Measurements from ENCODE around the gene ALDH3A1.

ALDH3A1 gene

GRCh38 chr17:19747829-19748806 is at the start of gene ALDH3A1:
TSS of gene ALDH3A1 (minus strand) at chr17:19748298. CDS start at chr17:19745129, 3,169 bp downstream.
- no peaks in the 10 kb centered on the region for H3K9me3 ChIP-seq (ENCODE audit: control insufficient read depth in 5 of 5, low read length in 5 of 5)
- H3K4me3 ChIP-seq (ENCODE audit: low read depth in 1 of 5, low read length in 5 of 5), result no peak within 1 kb of the TSS
- peak within 1 kb of the TSS in 1 of 5 donors; percentile 38 for H3K9ac ChIP-seq (ENCODE audit: low read length in 5 of 5)
- no peaks in the 10 kb centered on the region for H3K36me3 ChIP-seq (ENCODE audit: control insufficient read depth in 5 of 5, insufficient read depth in 5 of 5, low read length in 5 of 5)
- H3K27me3 ChIP-seq (ENCODE audit: control insufficient read depth in 5 of 5, insufficient read depth in 4 of 5, low read length in 5 of 5), result peaks cover 0 to 4% (median 0%) of the 10 kb centered on the region in 5 donors
- H3K27ac ChIP-seq (ENCODE audit: low read depth, low read length), result no peak within 1 kb of the TSS
- H3K4me1 ChIP-seq (ENCODE audit: control insufficient read depth in 5 of 5, insufficient read depth in 5 of 5, low read length in 5 of 5), result peaks cover 3 to 30% (median 25%) of the 10 kb centered on the region in 5 donors

GRCh38 chr17:19796457-19796856 is 48.4 kb upstream of the ALDH3A1 start:
- H3K36me3 ChIP-seq (ENCODE audit: control insufficient read depth in 5 of 5, insufficient read depth in 5 of 5, low read length in 5 of 5), result peaks cover 55 to 82% (median 82%) of the 10 kb centered on the region in 5 donors
- H3K4me1 ChIP-seq (ENCODE audit: control insufficient read depth in 5 of 5, insufficient read depth in 5 of 5, low read length in 5 of 5), result no peaks in the 10 kb centered on the region
- H3K27ac ChIP-seq (ENCODE audit: low read depth, low read length), result no peak overlapping the region
- H3K4me3 ChIP-seq (ENCODE audit: low read depth in 1 of 5, low read length in 5 of 5), result no peak overlapping the region
- H3K9ac ChIP-seq (ENCODE audit: low read length in 5 of 5), result no peak overlapping the region
- peaks cover 0 to 9% (median 4%) of the 10 kb centered on the region in 5 donors for H3K9me3 ChIP-seq (ENCODE audit: control insufficient read depth in 5 of 5, low read length in 5 of 5)
- H3K27me3 ChIP-seq (ENCODE audit: control insufficient read depth in 5 of 5, insufficient read depth in 4 of 5, low read length in 5 of 5), result no peaks in the 10 kb centered on the region

- H3K36me3 ChIP-seq (ENCODE audit: control insufficient read depth in 5 of 5, insufficient read depth in 5 of 5, low read length in 5 of 5), result peaks cover 45 to 84% (median 77%) of the 10 kb centered on the region in 5 donors
- no peak overlapping the region for H3K27ac ChIP-seq (ENCODE audit: low read depth, low read length)
- H3K27me3 ChIP-seq (ENCODE audit: control insufficient read depth in 5 of 5, insufficient read depth in 4 of 5, low read length in 5 of 5), result no peaks in the 10 kb centered on the region
- H3K9me3 ChIP-seq (ENCODE audit: control insufficient read depth in 5 of 5, low read length in 5 of 5), result peaks cover 0 to 9% (median 4%) of the 10 kb centered on the region in 5 donors
- H3K4me1 ChIP-seq (ENCODE audit: control insufficient read depth in 5 of 5, insufficient read depth in 5 of 5, low read length in 5 of 5), result no peaks in the 10 kb centered on the region
- H3K9ac ChIP-seq (ENCODE audit: low read length in 5 of 5), result no peak overlapping the region
- H3K4me3 ChIP-seq (ENCODE audit: low read depth in 1 of 5, low read length in 5 of 5), result no peak overlapping the region
Observed at GRCh38 chr17:19791918-19792550, 43.9 kb upstream of the ALDH3A1 start.

GRCh38 chr17:19787733-19788357 is 39.7 kb upstream of the ALDH3A1 start:
- no peaks in the 10 kb centered on the region for H3K9me3 ChIP-seq (ENCODE audit: control insufficient read depth in 5 of 5, low read length in 5 of 5)
- no peak overlapping the region for H3K9ac ChIP-seq (ENCODE audit: low read length in 5 of 5)
- no peaks in the 10 kb centered on the region for H3K4me1 ChIP-seq (ENCODE audit: control insufficient read depth in 5 of 5, insufficient read depth in 5 of 5, low read length in 5 of 5)
- no peak overlapping the region for H3K4me3 ChIP-seq (ENCODE audit: low read depth in 1 of 5, low read length in 5 of 5)
- H3K27me3 ChIP-seq (ENCODE audit: control insufficient read depth in 5 of 5, insufficient read depth in 4 of 5, low read length in 5 of 5), result no peaks in the 10 kb centered on the region
- H3K36me3 ChIP-seq (ENCODE audit: control insufficient read depth in 5 of 5, insufficient read depth in 5 of 5, low read length in 5 of 5), result peaks cover 10 to 64% (median 46%) of the 10 kb centered on the region in 5 donors
- no peak overlapping the region for H3K27ac ChIP-seq (ENCODE audit: low read depth, low read length)

- H3K9me3 ChIP-seq (ENCODE audit: control insufficient read depth in 5 of 5, low read length in 5 of 5), result no peaks in the 10 kb centered on the region
- H3K4me3 ChIP-seq (ENCODE audit: low read depth in 1 of 5, low read length in 5 of 5), result no peak overlapping the region
- H3K27me3 ChIP-seq (ENCODE audit: control insufficient read depth in 5 of 5, insufficient read depth in 4 of 5, low read length in 5 of 5), result no peaks in the 10 kb centered on the region
- no peaks in the 10 kb centered on the region for H3K4me1 ChIP-seq (ENCODE audit: control insufficient read depth in 5 of 5, insufficient read depth in 5 of 5, low read length in 5 of 5)
- no peak overlapping the region for H3K27ac ChIP-seq (ENCODE audit: low read depth, low read length)
- H3K9ac ChIP-seq (ENCODE audit: low read length in 5 of 5), result no peak overlapping the region
- peaks cover 14 to 75% (median 51%) of the 10 kb centered on the region in 5 donors for H3K36me3 ChIP-seq (ENCODE audit: control insufficient read depth in 5 of 5, insufficient read depth in 5 of 5, low read length in 5 of 5)
Observed at GRCh38 chr17:19785854-19786253, 37.8 kb upstream of the ALDH3A1 start.

- no peak overlapping the region for H3K27ac ChIP-seq (ENCODE audit: low read depth, low read length)
- no peaks in the 10 kb centered on the region for H3K4me1 ChIP-seq (ENCODE audit: control insufficient read depth in 5 of 5, insufficient read depth in 5 of 5, low read length in 5 of 5)
- H3K9ac ChIP-seq (ENCODE audit: low read length in 5 of 5), result no peak overlapping the region
- H3K4me3 ChIP-seq (ENCODE audit: low read depth in 1 of 5, low read length in 5 of 5), result no peak overlapping the region
- no peaks in the 10 kb centered on the region for H3K9me3 ChIP-seq (ENCODE audit: control insufficient read depth in 5 of 5, low read length in 5 of 5)
- peaks cover 24 to 72% (median 58%) of the 10 kb centered on the region in 5 donors for H3K36me3 ChIP-seq (ENCODE audit: control insufficient read depth in 5 of 5, insufficient read depth in 5 of 5, low read length in 5 of 5)
- H3K27me3 ChIP-seq (ENCODE audit: control insufficient read depth in 5 of 5, insufficient read depth in 4 of 5, low read length in 5 of 5), result no peaks in the 10 kb centered on the region
Observed at GRCh38 chr17:19781488-19782458, 33.7 kb upstream of the ALDH3A1 start.

GRCh38 chr17:19780846-19781245 is 32.7 kb upstream of the ALDH3A1 start:
- no peaks in the 10 kb centered on the region for H3K9me3 ChIP-seq (ENCODE audit: control insufficient read depth in 5 of 5, low read length in 5 of 5)
- no peak overlapping the region for H3K9ac ChIP-seq (ENCODE audit: low read length in 5 of 5)
- H3K36me3 ChIP-seq (ENCODE audit: control insufficient read depth in 5 of 5, insufficient read depth in 5 of 5, low read length in 5 of 5), result peaks cover 32 to 77% (median 66%) of the 10 kb centered on the region in 5 donors
- no peak overlapping the region for H3K27ac ChIP-seq (ENCODE audit: low read depth, low read length)
- H3K27me3 ChIP-seq (ENCODE audit: control insufficient read depth in 5 of 5, insufficient read depth in 4 of 5, low read length in 5 of 5), result no peaks in the 10 kb centered on the region
- H3K4me3 ChIP-seq (ENCODE audit: low read depth in 1 of 5, low read length in 5 of 5), result no peak overlapping the region
- H3K4me1 ChIP-seq (ENCODE audit: control insufficient read depth in 5 of 5, insufficient read depth in 5 of 5, low read length in 5 of 5), result no peaks in the 10 kb centered on the region

GRCh38 chr17:19773534-19773933 is 25.4 kb upstream of the ALDH3A1 start:
- H3K9me3 ChIP-seq (ENCODE audit: control insufficient read depth in 5 of 5, low read length in 5 of 5), result no peaks in the 10 kb centered on the region
- H3K4me3 ChIP-seq (ENCODE audit: low read depth in 1 of 5, low read length in 5 of 5), result no peak overlapping the region
- peaks cover 33 to 50% (median 40%) of the 10 kb centered on the region in 5 donors for H3K36me3 ChIP-seq (ENCODE audit: control insufficient read depth in 5 of 5, insufficient read depth in 5 of 5, low read length in 5 of 5)
- H3K27ac ChIP-seq (ENCODE audit: low read depth, low read length), result no peak overlapping the region
- H3K27me3 ChIP-seq (ENCODE audit: control insufficient read depth in 5 of 5, insufficient read depth in 4 of 5, low read length in 5 of 5), result no peaks in the 10 kb centered on the region
- H3K4me1 ChIP-seq (ENCODE audit: control insufficient read depth in 5 of 5, insufficient read depth in 5 of 5, low read length in 5 of 5), result peaks cover 5 to 39% (median 12%) of the 10 kb centered on the region in 5 donors
- no peak overlapping the region for H3K9ac ChIP-seq (ENCODE audit: low read length in 5 of 5)

GRCh38 chr17:19771971-19772630 is 24.0 kb upstream of the ALDH3A1 start:
- H3K36me3 ChIP-seq (ENCODE audit: control insufficient read depth in 5 of 5, insufficient read depth in 5 of 5, low read length in 5 of 5), result peaks cover 26 to 38% (median 29%) of the 10 kb centered on the region in 5 donors
- no peaks in the 10 kb centered on the region for H3K9me3 ChIP-seq (ENCODE audit: control insufficient read depth in 5 of 5, low read length in 5 of 5)
- no peaks in the 10 kb centered on the region for H3K27me3 ChIP-seq (ENCODE audit: control insufficient read depth in 5 of 5, insufficient read depth in 4 of 5, low read length in 5 of 5)
- peak overlapping the region in 1 of 5 donors; percentile 1 for H3K4me3 ChIP-seq (ENCODE audit: low read depth in 1 of 5, low read length in 5 of 5)
- no peak overlapping the region for H3K27ac ChIP-seq (ENCODE audit: low read depth, low read length)
- H3K9ac ChIP-seq (ENCODE audit: low read length in 5 of 5), result no peak overlapping the region
- H3K4me1 ChIP-seq (ENCODE audit: control insufficient read depth in 5 of 5, insufficient read depth in 5 of 5, low read length in 5 of 5), result peaks cover 5 to 50% (median 12%) of the 10 kb centered on the region in 5 donors

All from subcutaneous abdominal adipose tissue (tissue), 5 donors.